ENCODE results near the gene SLC4A3.

- TF ChIP-seq EP300 (IDR thresholded peaks at IDR 0.05) (no peak), CTCF (IDR thresholded peaks at IDR 0.05) (no peak), POLR2A (IDR thresholded peaks at IDR 0.05) (no peak)
These were observed 890 bp upstream of the SLC4A3 start for GRCh38 chr2:219626540-219626939.

Data from gastroesophageal sphincter (tissue), 3 donors.